GM18508 (cell line): Measurements from ENCODE around the gene CAB39.

Source experiments
- ATAC-seq: cut with Tn5 transposase; IDR thresholded peaks from one replicate; pipeline ENCODE4 v1.9.1; 2021; ENCODE audit warnings: moderate number of reproducible peaks; ENCODE audit not compliant: insufficient read depth, unreplicated experiment

Gene CAB39

DNA sequence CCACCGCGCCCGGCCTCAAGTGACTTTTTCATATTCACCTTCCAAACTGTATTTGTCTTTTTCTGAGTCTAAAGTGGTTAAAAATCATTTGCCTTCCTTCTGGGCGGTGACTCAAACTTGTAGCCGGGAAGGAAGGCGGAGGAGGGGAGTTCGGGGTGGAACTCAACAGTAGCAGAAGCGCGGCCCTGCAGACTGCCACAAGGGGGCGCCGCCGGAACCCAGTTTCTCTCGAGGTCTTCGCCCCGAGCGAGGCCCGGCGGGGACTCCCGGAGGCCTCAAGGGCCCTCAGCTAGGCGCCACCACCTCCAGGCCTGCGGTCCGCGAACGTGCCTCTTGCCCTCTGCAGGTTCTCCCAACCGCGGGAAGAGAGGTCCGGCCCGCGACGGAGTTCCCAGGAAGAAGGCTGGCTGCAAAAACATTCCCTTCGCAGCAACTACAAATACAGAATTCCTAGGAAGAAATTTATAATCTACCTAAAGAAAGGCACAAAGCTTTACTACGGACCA is 135.3 kb downstream of the CAB39 start:
- peak; percentile 76 for ATAC-seq

DNA sequence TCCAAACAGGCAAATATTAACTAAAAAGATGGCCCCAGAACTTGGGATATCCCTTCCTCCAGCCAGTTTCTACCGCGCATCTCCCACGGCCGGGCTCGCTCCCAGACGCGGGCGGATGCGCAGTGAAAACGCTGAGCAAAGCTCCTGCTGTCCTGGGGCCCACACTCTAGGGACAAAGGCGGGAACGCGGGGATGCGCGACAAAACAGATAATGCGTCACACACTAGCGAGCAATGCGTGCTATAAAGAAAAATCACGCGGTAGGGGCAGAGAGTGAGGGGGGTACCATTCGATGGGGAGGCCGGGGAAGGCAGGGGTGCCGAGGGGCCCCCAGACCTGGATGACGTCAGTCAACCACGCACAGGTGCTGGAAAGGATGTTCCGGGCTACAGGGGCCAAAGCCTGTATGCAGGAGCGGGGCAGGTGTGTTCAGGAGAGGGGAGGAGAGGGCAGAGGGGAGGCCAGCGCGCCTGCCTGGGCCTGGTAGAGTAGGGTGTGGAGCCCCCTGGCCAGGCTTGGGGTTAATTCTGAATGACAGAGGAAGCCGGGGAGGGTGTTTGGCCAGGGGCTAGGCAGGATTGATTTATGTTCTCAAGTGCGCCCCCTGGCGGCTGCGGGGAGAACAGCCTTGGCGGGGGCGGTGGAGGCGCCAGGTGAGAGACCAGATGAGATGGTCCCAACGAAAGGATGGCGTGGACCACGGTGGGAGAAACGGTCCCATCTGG is 137.2 kb downstream of the CAB39 start:
- no peak for ATAC-seq

DNA sequence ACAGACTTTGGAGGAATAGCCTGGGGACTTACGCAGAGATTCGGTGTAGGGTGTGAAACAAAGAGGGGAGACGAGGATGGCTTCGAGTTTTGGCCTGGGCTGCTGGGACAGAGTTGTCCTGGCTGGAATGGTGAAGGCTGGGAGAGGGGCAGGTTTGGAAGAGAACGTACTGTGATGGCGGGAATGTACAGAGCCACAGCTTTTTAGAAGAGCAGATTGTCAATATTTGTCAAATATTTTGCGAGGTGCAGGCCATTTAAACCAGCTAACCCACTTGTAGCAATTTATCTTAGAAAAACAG is 137.7 kb downstream of the CAB39 start:
- ATAC-seq, result no peak

DNA sequence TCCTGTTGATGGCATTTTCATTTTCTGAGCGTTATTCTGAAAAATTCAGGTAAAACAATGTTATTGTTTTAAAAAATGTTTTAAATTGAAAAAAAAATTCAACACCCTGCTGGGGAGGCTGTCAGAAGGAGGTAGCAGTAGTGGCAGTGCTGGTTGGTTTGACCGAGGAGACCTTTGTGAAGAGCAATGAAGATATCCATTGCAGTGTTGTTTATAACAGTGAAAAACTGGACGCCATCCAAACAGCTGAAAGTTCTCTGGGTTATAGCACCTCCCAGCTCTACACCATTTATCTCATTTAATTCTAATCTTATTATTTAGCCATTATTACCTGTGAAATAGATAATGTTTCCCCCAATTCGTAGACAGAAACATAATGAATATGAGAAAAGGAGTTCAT is 139.5 kb downstream of the CAB39 start:
- ATAC-seq, result no peak

DNA sequence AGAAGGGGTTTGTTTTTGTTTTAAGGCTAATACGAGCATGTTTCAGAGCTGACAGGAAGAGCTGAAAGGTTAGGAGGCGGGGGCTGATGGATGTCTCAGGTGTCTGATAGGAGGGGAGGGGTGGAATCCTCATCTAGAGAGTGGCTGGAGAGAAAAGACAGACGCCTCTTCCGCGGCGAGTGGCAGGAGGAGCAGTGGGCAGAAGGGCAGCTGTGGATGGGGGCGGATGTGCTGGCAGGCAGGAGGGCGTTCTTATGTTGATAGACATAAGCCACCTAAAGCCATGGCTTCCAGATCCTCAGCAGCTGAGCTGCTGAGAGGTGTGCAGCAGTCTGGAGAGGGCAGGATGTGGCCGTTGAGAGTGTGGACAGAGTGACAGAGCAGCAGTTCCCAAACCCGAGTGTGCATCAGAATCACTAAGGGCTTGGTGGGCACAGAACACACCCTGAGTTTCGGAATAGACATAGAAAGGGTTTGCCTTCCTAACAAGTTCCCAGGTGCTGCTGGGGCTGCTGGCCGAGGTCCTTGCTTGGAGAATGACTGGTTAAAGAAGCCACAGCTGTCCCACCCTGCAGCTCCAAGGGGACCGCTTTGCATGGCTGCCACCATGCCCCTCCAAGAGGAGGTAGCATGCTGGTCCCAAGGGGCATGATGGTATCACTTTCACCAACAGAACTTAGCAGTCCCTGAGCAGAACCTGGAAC is 149.1 kb downstream of the CAB39 start:
- ATAC-seq, result no peak

DNA sequence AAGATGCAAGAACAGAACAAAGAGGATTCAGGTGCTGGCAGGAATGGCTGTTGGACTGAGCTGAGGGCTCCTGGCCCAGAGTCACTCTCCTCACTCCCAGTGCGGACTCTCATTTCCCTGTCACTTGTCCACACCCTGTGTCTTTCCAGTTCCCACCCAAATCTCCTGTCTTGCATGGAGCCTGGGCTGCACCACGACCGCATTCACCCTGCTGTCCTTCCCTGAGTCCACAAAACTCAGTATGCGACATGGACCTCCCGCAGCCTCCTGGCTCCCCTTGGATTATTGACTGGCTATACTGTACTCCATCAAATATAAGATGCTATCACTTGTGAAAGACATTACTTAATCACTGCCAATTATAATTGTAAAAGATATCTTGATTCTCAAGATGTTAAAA is 149.7 kb downstream of the CAB39 start:
- ATAC-seq, result no peak

DNA sequence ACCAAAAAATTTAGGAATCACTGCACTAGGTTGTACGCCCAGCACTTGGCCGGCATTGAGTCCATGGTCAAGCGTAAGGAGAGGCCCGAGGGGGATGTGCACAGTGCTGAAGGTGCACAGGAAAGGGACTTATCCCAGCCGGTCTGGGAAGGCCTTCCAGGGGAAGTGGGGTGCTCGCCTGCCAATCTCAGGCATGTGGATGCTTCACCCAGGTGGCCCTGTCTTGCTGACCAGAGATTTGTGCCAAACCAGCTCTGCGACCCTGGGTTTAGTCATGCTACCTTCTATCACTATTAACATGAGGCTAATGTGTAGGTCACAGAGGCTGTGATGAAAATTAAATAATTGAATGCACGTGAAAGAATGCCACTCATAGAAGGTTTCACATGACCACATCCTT is 150.4 kb downstream of the CAB39 start:
- ATAC-seq, result no peak

- no peak for ATAC-seq
These were observed 150.9 kb downstream of the CAB39 start for GRCh38 chr2:230863442-230864121.

- no peak for ATAC-seq
These were observed 151.5 kb downstream of the CAB39 start for GRCh38 chr2:230864122-230864604.

- no peak for ATAC-seq
These were observed 152.1 kb downstream of the CAB39 start, which contains the start of gene ITM2C for GRCh38 chr2:230864605-230865306. Gene ITM2C, plus strand, starts transcription at chr2:230864942. Its CDS starts 84 bp downstream, at chr2:230865026.

DNA sequence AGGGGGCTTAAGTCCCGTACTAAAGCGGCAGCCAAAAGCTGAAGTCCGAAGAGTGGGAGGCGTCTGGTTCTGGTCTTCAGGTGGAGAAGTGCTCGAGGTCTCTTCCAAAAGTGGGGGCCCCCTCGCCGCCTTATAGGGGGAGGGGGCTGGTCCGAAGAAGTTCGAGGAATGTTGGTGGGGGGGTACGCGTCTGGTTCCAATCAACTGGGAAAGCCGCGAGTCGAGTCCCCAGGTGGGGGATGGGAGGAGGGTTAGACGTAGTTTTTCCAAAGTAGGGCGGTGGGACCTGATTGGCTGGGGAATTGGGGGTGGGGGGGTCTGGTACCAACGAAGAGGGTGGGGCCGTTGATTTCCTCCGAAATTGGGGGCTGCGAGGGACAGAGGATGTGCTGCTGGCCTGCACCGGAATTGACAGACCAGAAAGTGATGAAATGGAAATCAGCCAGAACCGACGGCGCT is 152.7 kb downstream of the CAB39 start:
- ATAC-seq, result no peak

DNA sequence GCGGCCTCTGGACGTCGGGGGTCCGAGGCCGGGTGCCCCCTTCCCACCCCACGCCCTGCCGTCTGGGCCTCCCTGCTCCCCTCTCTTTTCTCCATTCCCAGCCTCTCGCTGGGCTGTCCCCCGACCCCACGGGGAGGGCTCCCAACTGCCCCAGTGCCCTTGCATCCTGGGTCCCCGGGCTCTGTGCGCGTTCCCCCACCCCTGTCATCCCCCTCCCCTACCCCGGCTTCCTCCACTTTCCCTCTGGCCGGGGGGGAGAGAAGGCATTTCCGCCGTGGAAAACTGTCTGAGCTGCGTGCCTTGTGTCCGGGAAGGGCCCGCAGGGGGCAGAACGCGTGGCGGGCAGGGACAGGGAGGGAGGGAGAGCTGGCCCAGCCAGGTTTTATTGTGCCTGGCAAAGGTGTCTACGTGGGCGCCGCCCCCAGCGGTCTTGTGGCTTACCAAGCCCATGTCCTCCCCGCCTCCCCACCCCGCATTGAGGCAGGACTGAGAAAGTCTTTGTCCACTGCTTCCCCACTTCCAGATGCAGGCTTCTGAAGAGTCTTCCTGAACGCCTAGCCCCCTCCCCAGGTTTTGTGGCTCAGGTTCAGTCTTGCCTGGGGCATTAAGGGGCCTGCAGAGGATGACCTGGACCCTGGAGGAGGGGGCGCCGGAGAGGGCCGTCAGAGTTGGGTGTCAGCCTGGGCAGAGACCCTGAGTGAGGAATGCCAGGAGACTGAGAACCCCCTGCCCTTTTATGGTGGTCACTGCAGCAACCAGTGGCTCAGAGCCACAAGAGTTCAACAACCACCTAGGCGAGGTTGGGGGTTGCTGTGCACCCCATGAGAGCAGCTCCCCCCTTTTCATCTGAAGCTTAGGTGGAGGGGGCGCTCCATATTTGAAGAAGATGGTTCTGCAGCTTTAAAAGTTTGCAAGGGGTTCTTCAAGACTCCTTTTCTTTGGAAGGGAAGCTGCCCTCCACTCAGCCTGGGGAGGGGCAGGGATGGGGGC is 153.4 kb downstream of the CAB39 start:
- no peak for ATAC-seq

GRCh38 chr2:230866756-230867523 is 154.3 kb downstream of the CAB39 start:
- ATAC-seq, result no peak

DNA sequence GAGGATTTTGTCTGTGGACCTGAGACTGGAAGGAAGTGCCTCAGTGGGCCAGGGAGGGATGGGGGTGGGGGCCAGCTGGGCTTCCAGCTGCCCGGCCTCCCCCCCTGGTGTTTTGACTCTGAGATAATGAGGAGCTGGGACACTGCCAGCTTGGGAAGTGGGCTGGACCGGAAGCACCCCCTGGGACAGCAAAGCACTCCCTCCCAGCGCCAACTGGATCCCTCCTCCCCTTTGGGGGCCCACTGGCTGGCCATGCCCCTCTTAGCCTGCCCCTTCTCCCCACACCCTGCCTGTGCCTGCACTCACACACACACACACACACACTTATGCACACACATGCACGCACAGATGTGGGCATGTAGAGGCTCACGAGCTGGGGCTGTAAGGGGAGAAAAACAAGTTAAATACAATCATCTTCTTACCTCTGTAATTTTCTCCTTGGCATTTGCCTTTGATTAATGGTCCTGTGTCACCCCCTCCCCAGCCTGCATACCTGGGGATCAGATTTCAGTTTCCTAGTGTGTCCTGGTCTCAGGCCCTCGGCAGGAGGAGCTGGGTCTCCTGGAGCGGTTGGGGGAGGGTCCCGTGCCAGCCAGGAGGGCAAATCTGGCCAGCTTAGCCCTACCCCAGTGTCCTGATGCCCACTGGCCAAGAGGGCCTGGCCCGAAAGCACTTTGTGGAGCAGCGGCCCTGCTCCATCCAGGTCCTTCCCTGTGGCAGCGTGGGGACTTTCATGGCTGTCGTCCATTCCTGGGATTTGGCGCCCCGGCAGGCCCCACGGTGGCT is 155.7 kb downstream of the CAB39 start:
- ATAC-seq, result no peak

DNA sequence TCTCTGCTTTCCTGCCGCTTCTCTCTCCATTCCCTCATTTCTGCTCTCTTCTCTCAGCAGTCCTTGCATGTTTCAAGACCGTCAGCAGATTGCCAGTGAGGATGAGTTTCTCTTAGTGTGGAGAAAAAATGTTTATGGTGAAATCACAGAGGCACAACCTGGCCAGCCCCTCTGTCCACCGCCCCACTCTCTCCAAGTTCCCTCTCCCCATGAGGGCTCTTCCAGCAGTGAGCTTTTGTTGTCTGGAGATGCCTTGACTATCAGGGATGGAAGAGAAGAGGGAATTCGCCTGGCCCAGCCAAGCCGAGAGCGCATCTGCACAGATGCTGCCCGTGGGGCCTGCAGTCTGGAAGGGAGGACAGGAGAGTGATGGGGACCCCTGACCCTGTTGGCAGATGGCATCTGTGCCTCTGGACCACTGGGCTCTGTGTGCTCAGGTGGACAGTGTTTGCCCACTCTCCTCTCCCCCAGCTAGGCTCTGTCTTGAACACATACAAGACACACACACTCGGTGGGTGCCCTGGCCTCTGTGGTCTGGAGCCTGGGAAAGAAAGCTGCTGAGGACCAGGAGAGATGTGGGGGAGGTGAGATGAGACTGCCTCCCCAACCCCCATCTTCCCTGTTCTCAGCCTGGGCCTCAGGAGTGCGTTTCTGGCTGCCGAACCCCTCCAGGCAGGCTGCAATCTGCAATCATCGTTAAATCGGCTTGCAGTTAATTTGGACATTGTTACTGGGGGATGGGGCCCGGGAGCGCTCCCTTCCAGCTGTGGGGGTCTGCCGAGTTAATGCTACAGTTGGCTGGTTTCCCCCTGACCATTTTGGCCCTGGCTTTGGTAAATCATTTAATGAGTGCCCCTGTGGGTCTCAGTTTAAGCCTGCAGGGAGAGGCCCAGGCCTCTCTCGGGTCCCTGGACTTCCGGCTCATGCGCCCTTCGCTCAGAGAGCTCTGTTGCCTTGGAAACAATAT is 156.6 kb downstream of the CAB39 start:
- no peak for ATAC-seq

- no peak for ATAC-seq
These were observed 157.4 kb downstream of the CAB39 start for GRCh38 chr2:230869914-230870543.
